PC-9 (cell line): ENCODE results near the gene SPG11.

ENCODE experiments used
- CTCF ChIP-seq: fragments of 200-600 bp; sonication (generic); conservative IDR thresholded peaks from 2 replicates; pipeline ENCODE4 v1.6.1; 2017; ENCODE audit warnings: mixed run types, antibody characterized with exemption, mild to moderate bottlenecking, moderate library complexity
- EZH2 ChIP-seq: fragments of 200-600 bp; sonication (generic); IDR thresholded peaks from 2 replicates; pipeline ENCODE4 v1.8.0; 2017; ENCODE audit warnings: antibody characterized with exemption, low read depth

- TF ChIP-seq CTCF (no peak), EZH2 (no peak)
Observed at GRCh38 chr15:44654858-44655257, 8.6 kb downstream of the SPG11 start.
